K562 (cell line): Measurements from ENCODE around the gene PARD3. TPM values are rescaled to one million over a fixed set of nuclear protein-coding genes. Genes with fewer than 3 reads are reported as not detected.

ENCODE experiments used
- ATAC-seq: fragments of 200-7000 bp; cut with Tn5 transposase; 3 replicates; pipeline ENCODE4 v1.9.1; 2020; ENCODE audit warnings: moderate library complexity
- BruUV-seq: library from RNA; stranded (reverse); fragments of 400-500 nt; replicated peaks from 2 replicates; lab custom pipeline; 2021; lab: Mats Ljungman, UMichigan
- CTCF ChIA-PET: fragments of 300-600 bp; formaldehyde crosslinking; extraction: SDS; loops from one replicate; lab custom pipeline; 2021; ENCODE audit warnings: low intra/inter-chr PET ratio; lab: Yijun Ruan, JAX
- POLR2A ChIA-PET: fragments of 300-600, 350-650 bp; sonication (Branson Sonifier 250); formaldehyde crosslinking; extraction: SDS; loops from one replicate; lab custom pipeline; 2021; ENCODE audit warnings: antibody characterized with exemption, inconsistent platforms; lab: Yijun Ruan, JAX
- DNase-seq, 4 experiments: peaks; one replicate each; pipeline versions ENCODE4 v3.0.0 to v3.0.0-alpha.2; 2011 to 2018; ENCODE audit warnings: low spot score in 3 of 4, mixed read lengths in 3 of 4; ENCODE audit errors: extremely low read depth in 1 of 4
- FAIRE-seq: peaks from 2 replicates; lab custom pipeline; 2011; peaks lifted over from hg19 to GRCh38; lab: Jason Lieb, UNC
- H2AFZ ChIP-seq: 2 replicates; pipeline ENCODE4 v1.6.0; 2011; ENCODE audit warnings: low read depth, low read length, control low read depth, inconsistent platforms
- H3K27ac ChIP-seq: fragments of 200-600 bp; 3 replicates; pipeline ENCODE4 v1.8.0; 2011; ENCODE audit warnings: low read depth, mild to moderate bottlenecking, control low read depth, inconsistent platforms, low read length, moderate library complexity, mixed read lengths; ENCODE audit errors: extremely low read depth
- H3K27me3 ChIP-seq, 2 experiments: fragments of 300-600 bp in 1 of 2; 2 replicates in 1 of 2; 3 replicates in 1 of 2; pipeline versions ENCODE4 v1.6.0 to v1.8.0; 2011; ENCODE audit warnings: inconsistent platforms in 2 of 2, low read length in 2 of 2, mild to moderate bottlenecking in 1 of 2, mixed read lengths in 1 of 2, moderate library complexity in 1 of 2; ENCODE audit not compliant: control insufficient read depth in 2 of 2, insufficient read depth in 2 of 2
- H3K36me3 ChIP-seq: fragments of 300-600 bp; 3 replicates; pipeline ENCODE4 v1.8.0; 2011; ENCODE audit warnings: mild to moderate bottlenecking, low read length, inconsistent platforms; ENCODE audit not compliant: control insufficient read depth, insufficient read depth
- H3K4me1 ChIP-seq, 2 experiments: fragments of 200-600 bp in 1 of 2; replicated peaks in 1 of 2; 2 replicates in 1 of 2; 3 replicates in 1 of 2; pipeline versions ENCODE4 v1.5.1 to v1.8.0; 2011; ENCODE audit warnings: inconsistent platforms in 2 of 2, low read length in 2 of 2, mild to moderate bottlenecking in 1 of 2, mixed read lengths in 1 of 2, moderate library complexity in 1 of 2; ENCODE audit not compliant: control insufficient read depth in 2 of 2, insufficient read depth in 2 of 2
- H3K4me2 ChIP-seq: 2 replicates; pipeline ENCODE4 v1.6.1; 2011; ENCODE audit warnings: low read length, control low read depth, inconsistent platforms, mixed read lengths; ENCODE audit not compliant: insufficient read depth
- H3K4me3 ChIP-seq: fragments of 200-600 bp; sonication (generic), shearing (Covaris generic); 2 replicates; pipeline ENCODE4 v1.5.1; 2016; ENCODE audit warnings: control low read depth, inconsistent platforms
- H3K79me2 ChIP-seq: fragments of 200-600 bp; 3 replicates; pipeline ENCODE4 v1.8.0; 2011; ENCODE audit warnings: low read length, inconsistent platforms; ENCODE audit not compliant: control insufficient read depth, insufficient read depth
- H3K9ac ChIP-seq, 2 experiments: 2 replicates each; pipeline versions ENCODE4 v1.6.0 to v1.6.1; 2011; ENCODE audit warnings: low read depth in 2 of 2, low read length in 2 of 2, control low read depth in 1 of 2, inconsistent platforms in 1 of 2, mild to moderate bottlenecking in 1 of 2, mixed read lengths in 1 of 2; ENCODE audit not compliant: insufficient read depth in 1 of 2
- H3K9me1 ChIP-seq: one replicate; pipeline ENCODE4 v1.6.0; 2011; ENCODE audit warnings: inconsistent platforms, mild to moderate bottlenecking, low read length, moderate library complexity; ENCODE audit not compliant: control insufficient read depth, insufficient read depth
- H3K9me3 ChIP-seq: replicated peaks from 2 replicates; pipeline ENCODE4 v1.5.1; 2011; ENCODE audit warnings: low read depth, low read length, inconsistent platforms; ENCODE audit not compliant: control insufficient read depth, insufficient read depth
- H4K20me1 ChIP-seq: replicated peaks from 2 replicates; pipeline ENCODE4 v1.6.1; 2011; ENCODE audit warnings: low read length, inconsistent platforms, mixed read lengths; ENCODE audit not compliant: control insufficient read depth, insufficient read depth
- ZBTB2 ChIP-seq: fragments of 450-650 bp; IDR thresholded peaks from 2 replicates; pipeline ENCODE4 v1.6.1; 2016; ENCODE audit warnings: antibody characterized with exemption
- ZFP1 ChIP-seq: fragments of 450-650 bp; formaldehyde crosslinking; IDR thresholded peaks from 2 replicates; pipeline ENCODE4 v1.4.0; 2020; ENCODE audit warnings: mild to moderate bottlenecking, mixed read lengths
- ZNF23 ChIP-seq: fragments of 250-450 bp; sonication (Bioruptor Pico); IDR thresholded peaks from 2 replicates; pipeline ENCODE4 v1.4.0; 2020; ENCODE audit warnings: mild to moderate bottlenecking
- ZNF592 ChIP-seq: fragments of 450-650 bp; IDR thresholded peaks from 2 replicates; pipeline ENCODE4 v1.6.1; 2017; ENCODE audit warnings: antibody characterized with exemption, mild to moderate bottlenecking
- ZNF76 ChIP-seq: fragments of 250-450 bp; sonication (Bioruptor Pico); IDR thresholded peaks from 2 replicates; pipeline ENCODE4 v1.4.0; 2020; ENCODE audit warnings: mild to moderate bottlenecking, moderate library complexity, borderline replicate concordance
- WGBS: fragments of 100-300 bp; shearing (Covaris generic); methylation state at CpG from one replicate; pipeline ENCODE4 v1.1.6; 2016; ENCODE audit warnings: low coverage, mixed read lengths; ENCODE audit not compliant: insufficient coverage; ENCODE audit errors: missing lambda C conversion rate; 5-methylcytosine and 5-hydroxymethylcytosine counted together
- in situ Hi-C: fragments of 300-500 bp; cut with MboI; formaldehyde crosslinking; loops from 4 replicates; pipeline ENCODE4 v1.15.0; 2018; ENCODE audit warnings: inconsistent platforms, mixed read lengths
- intact Hi-C: fragments of 100-400 bp; cut with micrococcal nuclease; formaldehyde crosslinking; loops from 2 replicates; pipeline ENCODE4 v1.14.2; 2022
- polyA plus RNA-seq, 8 experiments: library from polyadenylated mRNA; depleted of rRNA in 4 of 8; stranded (reverse) in 5 of 8; unstranded in 3 of 8; fragments of >200 nt; fragmentation: Nextera tagmentation in 2 of 8; fragmentation: Illumina TruSeq in 1 of 8; extraction: Ambion mirVana in 2 of 8; extraction: Trizol in 1 of 8; gene quantifications; 2 replicates each; pipeline versions ENCODE4 v1.2.1 to v1.2.3, GENCODE V29; 2011 to 2014; ENCODE audit warnings: inconsistent platforms in 1 of 8, missing spikeins in 1 of 8
- total RNA-seq, 7 experiments: library from RNA; depleted of rRNA in 6 of 7; stranded (reverse); fragments of >200 nt in 6 of 7; fragmentation: Illumina TruSeq in 2 of 7; extraction: Trizol in 2 of 7; gene quantifications; 2 replicates each; pipeline versions ENCODE4 v1.2.1 to v1.2.3, GENCODE V29; 2011 to 2021; ENCODE audit warnings: low replicate concordance in 1 of 7

PARD3 gene
- total and polyA plus RNA-seq, 9 of the 15 experiments (the other 6 are each of a cell fraction or from before 2014, with no cell fraction given) = 2.7 to 11.7 (median 7.7) TPM

- TF ChIP-seq ZNF592 (no peak), ZFP1 (CRISPR knock-in tag) (no peak)
Observed at GRCh38 chr10:34219753-34220548, 595.1 kb downstream of the PARD3 start (continued).

- DNase-seq = no peak
Observed at GRCh38 chr10:34217524-34217923, 597.6 kb downstream of the PARD3 start.

More at GRCh38 chr10:34217524-34217923, 597.6 kb downstream of the PARD3 start:
- TF ChIP-seq ZBTB2 (no peak), ZNF23 (CRISPR knock-in tag) (no peak), ZNF76 (CRISPR knock-in tag) (no peak)
- Histone ChIP-seq H3K9me3 (no peaks in the 10 kb centered on the region), H3K4me3 (no peak overlapping the region), H2AFZ (no peak overlapping the region), H3K9me1 (no peaks in the 10 kb centered on the region), H3K79me2 (no peaks in the 10 kb centered on the region), H3K27me3 (peaks cover 0 to 7% of the 10 kb centered on the region in 2 experiments; a peak in 2 of 5 replicates), H3K9ac (no peak overlapping the region), H3K36me3 (no peaks in the 10 kb centered on the region), H3K4me1 (no peaks in the 10 kb centered on the region), H4K20me1 (no peaks in the 10 kb centered on the region), H3K27ac (no peak overlapping the region), H3K4me2 (no peak overlapping the region)
- ChIA-PET POLR2A (interaction anchor here (0.6 kb wide), 1 partner anchor 799 kb away, joined by 3 read pairs; no protein-coding TSS in a partner anchor), CTCF (no interaction called here)
- intact Hi-C loops = no loop called here
- BruUV-seq = no TSS peak
- FAIRE-seq = no peak
- in situ Hi-C loops = no loop called here
- ATAC-seq = no peak
- 0% methylated on average over 7 of the region's 7 CpGs for WGBS
